OCI-LY7 (cell line): ENCODE results near the gene SMAGP. TPM values are rescaled to one million over a fixed set of nuclear protein-coding genes. Genes with fewer than 3 reads are reported as not detected.

Source experiments
- BruUV-seq: library from RNA; stranded (reverse); fragments of 400-500 nt; replicated peaks from 2 replicates; lab custom pipeline; 2021; lab: Mats Ljungman, UMichigan
- CTCF ChIA-PET: fragments of 300-600 bp; sonication (Branson Sonifier 250); formaldehyde crosslinking; loops from one replicate; lab custom pipeline; 2022; ENCODE audit warnings: antibody characterized with exemption; ENCODE audit not compliant: unreplicated experiment; lab: Charles Lee
- POLR2A ChIA-PET: fragments of 300-600 bp; sonication (Branson Sonifier 250); formaldehyde crosslinking; loops from one replicate; lab custom pipeline; 2022; ENCODE audit warnings: antibody characterized with exemption; lab: Charles Lee
- DNase-seq: peaks from one replicate; pipeline ENCODE4 v3.0.0-alpha.2; 2015; ENCODE audit warnings: low spot score
- H2AFZ ChIP-seq: fragments of 200-600 bp; sonication (generic), shearing (Covaris generic); 2 replicates; pipeline ENCODE4 v1.6.1; 2014; ENCODE audit warnings: mild to moderate bottlenecking, antibody characterized with exemption, low read length, moderate library complexity
- H3K27ac ChIP-seq: fragments of 200-600 bp; sonication (generic); 2 replicates; pipeline ENCODE4 v1.5.1; 2014; ENCODE audit warnings: mixed run types, low read depth, mild to moderate bottlenecking, moderate library complexity, low read length, inconsistent platforms; ENCODE audit not compliant: poor library complexity, severe bottlenecking
- H3K36me3 ChIP-seq: fragments of 200-600 bp; sonication (generic); 2 replicates; pipeline ENCODE4 v1.6.1; 2014; ENCODE audit warnings: mild to moderate bottlenecking, antibody characterized with exemption, low read length, moderate library complexity, mixed read lengths; ENCODE audit not compliant: insufficient read depth
- H3K4me1 ChIP-seq: fragments of 200-600 bp; sonication (generic); 2 replicates; pipeline ENCODE4 v1.5.1; 2014; ENCODE audit warnings: mild to moderate bottlenecking, low read length; ENCODE audit not compliant: insufficient read depth, poor library complexity, severe bottlenecking
- H3K4me2 ChIP-seq: fragments of 200-600 bp; sonication (generic); 2 replicates; pipeline ENCODE4 v1.6.1; 2014; ENCODE audit warnings: mild to moderate bottlenecking, low read length
- H3K4me3 ChIP-seq: fragments of 200-600 bp; sonication (generic); 2 replicates; pipeline ENCODE4 v1.5.1; 2014; ENCODE audit warnings: mild to moderate bottlenecking, low read depth, low read length; ENCODE audit not compliant: poor library complexity, severe bottlenecking
- H3K79me2 ChIP-seq: fragments of 200-600 bp; sonication (generic); 2 replicates; pipeline ENCODE4 v1.6.1; 2016; ENCODE audit warnings: low read depth, mild to moderate bottlenecking, low read length, moderate library complexity, mixed read lengths; ENCODE audit not compliant: insufficient read depth
- H3K9me2 ChIP-seq: fragments of 200-600 bp; sonication (generic); 2 replicates; pipeline ENCODE4 v1.6.1; 2016; ENCODE audit warnings: mild to moderate bottlenecking, low read length, mixed read lengths; ENCODE audit not compliant: insufficient read depth
- H3K9me3 ChIP-seq: fragments of 200-600 bp; sonication (generic); 2 replicates; pipeline ENCODE4 v1.6.1; 2014; ENCODE audit warnings: mild to moderate bottlenecking, mixed run types, low read length, mixed read lengths
- H4K20me1 ChIP-seq: fragments of 200-600 bp; sonication (generic); 2 replicates; pipeline ENCODE4 v1.6.1; 2014; ENCODE audit warnings: mild to moderate bottlenecking, antibody characterized with exemption, low read length, moderate library complexity, mixed read lengths; ENCODE audit not compliant: insufficient read depth
- CTCF ChIP-seq: fragments of 200-600 bp; sonication (generic); conservative IDR thresholded peaks from 2 replicates; pipeline ENCODE4 v1.5.1; 2014; ENCODE audit warnings: mild to moderate bottlenecking, antibody characterized with exemption, low read length, moderate library complexity, mixed read lengths
- EZH2phosphoT487 ChIP-seq: fragments of 200-600 bp; sonication (generic); IDR thresholded peaks from 2 replicates; pipeline ENCODE4 v1.6.1; 2018; ENCODE audit warnings: low read depth, borderline replicate concordance, mild to moderate bottlenecking, mixed run types, antibody characterized with exemption, low read length, moderate library complexity, mixed read lengths
- intact Hi-C: fragments of 100-400 bp; cut with micrococcal nuclease; formaldehyde crosslinking; loops from one replicate; pipeline ENCODE4 v1.10.0; 2022; ENCODE audit not compliant: unreplicated experiment
- total RNA-seq, 2 experiments: library from RNA; depleted of rRNA in 1 of 2; stranded (reverse); fragments of >200 nt in 1 of 2; shearing (Covaris generic) in 1 of 2; gene quantifications; 2 replicates each; pipeline ENCODE4 v1.2.3, GENCODE V29; 2014 to 2022

SMAGP gene
- total RNA-seq, 2 experiments from 2014 or later = 2.6 TPM; not detected in 1

DNA sequence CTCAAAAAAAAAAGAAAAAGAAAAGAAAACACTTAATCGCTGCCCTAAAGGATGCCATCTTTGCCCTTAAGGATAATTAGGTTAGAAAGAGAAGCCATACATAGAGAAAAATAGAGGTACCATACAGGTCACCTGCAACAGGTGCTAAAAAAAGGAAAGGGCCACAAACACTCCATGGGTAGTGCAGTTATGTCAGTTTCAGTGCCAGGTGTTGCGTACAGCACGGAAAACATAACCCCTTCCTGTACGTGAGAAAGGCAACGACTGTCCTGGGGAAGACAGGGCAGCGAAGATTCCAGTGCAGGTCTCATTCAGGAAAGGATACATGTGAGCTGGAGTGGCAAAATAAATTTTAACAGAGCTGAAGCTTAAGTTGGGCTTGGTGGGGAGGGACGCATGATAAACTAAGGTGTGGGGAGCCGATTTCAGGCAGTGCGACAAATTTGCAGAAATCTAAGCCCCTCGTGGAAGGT is 32.1 kb downstream of the SMAGP start:
- Histone ChIP-seq H3K9me3 (no peaks in the 10 kb centered on the region), H3K79me2 (peaks cover 17% of the 10 kb centered on the region), H4K20me1 (0 out of 2 replicates have a peak, but pooled peaks cover 6% of the 10 kb centered on the region), H3K9me2 (no peaks in the 10 kb centered on the region), H3K4me2 (peak overlapping the region; percentile 89), H3K4me3 (peak overlapping the region; percentile 95), H3K36me3 (peaks cover 29% of the 10 kb centered on the region), H2AFZ (peak overlapping the region; percentile 93), H3K27ac (peak overlapping the region; percentile 94), H3K4me1 (peaks cover 16% of the 10 kb centered on the region)
- ChIA-PET POLR2A (interaction anchor here (0.6 to 2.2 kb wide), 11 partner anchors 7 to 422 kb away, joined by 3 to 18 read pairs (median 3); partner anchors contain the start of gene POU6F1), CTCF (no interaction called here)
- intact Hi-C loops = loop anchor here (1.0 to 10.0 kb wide), 5 partner anchors 20 to 473 kb away; partner anchors contain the start of genes ATF1, LETMD1, POU6F1 and SLC11A2
- BruUV-seq = TSS peak; percentile 88
- peak; percentile 72 for DNase-seq
- TF ChIP-seq CTCF (no peak), EZH2phosphoT487 (no peak)

GRCh38 chr12:51234530-51234929 is 35.7 kb downstream of the SMAGP start:
- BruUV-seq = no TSS peak
- no peak for DNase-seq
- CTCF ChIA-PET = no interaction called here

More at GRCh38 chr12:51234530-51234929, 35.7 kb downstream of the SMAGP start:
- Histone ChIP-seq H3K4me3 (no peak overlapping the region), H3K9me3 (no peaks in the 10 kb centered on the region), H4K20me1 (no peaks in the 10 kb centered on the region), H3K27ac (no peak overlapping the region), H3K9me2 (no peaks in the 10 kb centered on the region), H3K36me3 (no peaks in the 10 kb centered on the region), H2AFZ (no peak overlapping the region), H3K4me1 (peaks cover 7% of the 10 kb centered on the region), H3K4me2 (no peak overlapping the region), H3K79me2 (peaks cover 5% of the 10 kb centered on the region)
- POLR2A ChIA-PET = interaction anchor here (1.4 kb wide), 1 partner anchor 16 kb away, joined by 5 read pairs; no protein-coding TSS in a partner anchor
- TF ChIP-seq EZH2phosphoT487 (no peak), CTCF (no peak)
- intact Hi-C loops = loop anchor here (10.0 kb wide), 1 partner anchor 470 kb away; the partner anchor contains the start of gene ATF1
